ENCODE data around the gene RNF138.

The RNF138 gene

GRCh38 chr18:32095192-32095899 lies 3.7 kb downstream of the RNF138 start:
- Histone ChIP-seq H3K4me3 (ENCODE audit: low read length, poor library complexity, severe bottlenecking) (peak overlapping the region; percentile 98), H3K4me2 (ENCODE audit: low read depth, low read length, poor library complexity, severe bottlenecking) (peak overlapping the region; percentile 100), H3K36me3 (ENCODE audit: insufficient read depth, low read length) (peaks cover 19% of the 10 kb centered on the region; the same call in 1 of the 2 replicates), H3K27me3 (ENCODE audit: insufficient read depth, low read length, poor library complexity, severe bottlenecking) (no peaks in the 10 kb centered on the region), H2AFZ (ENCODE audit: low read length) (no peak overlapping the region), H4K20me1 (ENCODE audit: insufficient read depth, low read length, poor library complexity, severe bottlenecking) (peaks cover 73% of the 10 kb centered on the region), H3K79me2 (ENCODE audit: insufficient read depth, low read length) (peaks cover 84% of the 10 kb centered on the region), H3K9me3 (ENCODE audit: insufficient read depth, low read depth, low read length) (no peaks in the 10 kb centered on the region), H3K4me1 (ENCODE audit: insufficient read depth, low read length, poor library complexity, severe bottlenecking) (peaks cover 48% of the 10 kb centered on the region), H3K9me2 (replicated peaks; ENCODE audit: low read depth, low read length) (no peaks in the 10 kb centered on the region), H3F3A (ENCODE audit: low read depth) (no peaks in the 10 kb centered on the region; the same call in 1 of the 2 replicates), H3K9ac (ENCODE audit: low read depth, low read length, poor library complexity, severe bottlenecking) (peak overlapping the region; percentile 90)
- TF ChIP-seq EZH2phosphoT487 (IDR thresholded peaks at IDR 0.05; ENCODE audit: borderline replicate concordance) (no peak), CTCF (conservative IDR thresholded peaks at IDR 0.05; ENCODE audit: low read length) (no peak)

DNA sequence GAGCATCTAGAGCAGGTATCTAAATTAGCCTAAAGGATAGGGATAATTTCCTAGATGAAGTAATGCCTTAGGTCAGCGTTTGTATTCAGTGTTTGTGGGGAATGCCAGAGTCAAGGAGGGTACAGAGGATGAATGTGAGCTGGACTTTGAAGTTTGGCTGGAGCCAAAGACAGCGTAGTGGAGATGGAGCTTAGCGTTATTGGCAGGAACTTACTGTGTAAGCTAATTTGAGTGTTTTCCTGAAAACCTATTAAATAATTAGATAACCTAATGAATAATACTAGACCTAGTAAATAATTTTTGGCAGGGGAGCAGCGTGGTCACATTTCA lies 4.2 kb downstream of the RNF138 start:
- Histone ChIP-seq H3K79me2 (ENCODE audit: insufficient read depth, low read length) (peaks cover 86% of the 10 kb centered on the region), H3K9me2 (replicated peaks; ENCODE audit: low read depth, low read length) (no peaks in the 10 kb centered on the region), H3K9me3 (ENCODE audit: insufficient read depth, low read depth, low read length) (no peaks in the 10 kb centered on the region), H4K20me1 (ENCODE audit: insufficient read depth, low read length, poor library complexity, severe bottlenecking) (peaks cover 76% of the 10 kb centered on the region), H3K27me3 (ENCODE audit: insufficient read depth, low read length, poor library complexity, severe bottlenecking) (no peaks in the 10 kb centered on the region), H3K36me3 (ENCODE audit: insufficient read depth, low read length) (peaks cover 20% of the 10 kb centered on the region; the same call in 1 of the 2 replicates), H2AFZ (ENCODE audit: low read length) (no peak overlapping the region), H3K4me3 (ENCODE audit: low read length, poor library complexity, severe bottlenecking) (peak overlapping the region; percentile 98), H3K4me1 (ENCODE audit: insufficient read depth, low read length, poor library complexity, severe bottlenecking) (peaks cover 48% of the 10 kb centered on the region), H3K4me2 (ENCODE audit: low read depth, low read length, poor library complexity, severe bottlenecking) (peak overlapping the region; percentile 100), H3F3A (ENCODE audit: low read depth) (no peaks in the 10 kb centered on the region; the same call in 1 of the 2 replicates), H3K9ac (ENCODE audit: low read depth, low read length, poor library complexity, severe bottlenecking) (peak overlapping the region; percentile 90)
- TF ChIP-seq CTCF (conservative IDR thresholded peaks at IDR 0.05; ENCODE audit: low read length) (no peak), EZH2phosphoT487 (IDR thresholded peaks at IDR 0.05; ENCODE audit: borderline replicate concordance) (no peak)

GRCh38 chr18:32096946-32097345 lies 5.3 kb downstream of the RNF138 start:
- no peaks in the 10 kb centered on the region for H3K9me3 ChIP-seq (ENCODE audit: insufficient read depth, low read depth, low read length)
- peaks cover 87% of the 10 kb centered on the region for H4K20me1 ChIP-seq (ENCODE audit: insufficient read depth, low read length, poor library complexity, severe bottlenecking)
- peak overlapping the region; percentile 100 for H3K4me2 ChIP-seq (ENCODE audit: low read depth, low read length, poor library complexity, severe bottlenecking)
- no peak overlapping the region for H2AFZ ChIP-seq (ENCODE audit: low read length)
- peak overlapping the region; percentile 98 for H3K4me3 ChIP-seq (ENCODE audit: low read length, poor library complexity, severe bottlenecking)
- peaks cover 48% of the 10 kb centered on the region for H3K4me1 ChIP-seq (ENCODE audit: insufficient read depth, low read length, poor library complexity, severe bottlenecking)
- TF ChIP-seq EZH2phosphoT487 (IDR thresholded peaks at IDR 0.05; ENCODE audit: borderline replicate concordance) (no peak), CTCF (conservative IDR thresholded peaks at IDR 0.05; ENCODE audit: low read length) (no peak)
- H3K9ac ChIP-seq (ENCODE audit: low read depth, low read length, poor library complexity, severe bottlenecking), result peak overlapping the region; percentile 90
- H3K9me2 ChIP-seq (replicated peaks; ENCODE audit: low read depth, low read length), result no peaks in the 10 kb centered on the region
- H3F3A ChIP-seq (ENCODE audit: low read depth), result no peaks in the 10 kb centered on the region; the same call in 1 of the 2 replicates
- H3K79me2 ChIP-seq (ENCODE audit: insufficient read depth, low read length), result peaks cover 95% of the 10 kb centered on the region
- H3K36me3 ChIP-seq (ENCODE audit: insufficient read depth, low read length), result peaks cover 27% of the 10 kb centered on the region; the same call in 1 of the 2 replicates
- H3K27me3 ChIP-seq (ENCODE audit: insufficient read depth, low read length, poor library complexity, severe bottlenecking), result no peaks in the 10 kb centered on the region
